Activated CD4-positive, alpha-beta T cell treated with anti-CD3 and anti-CD28 coated beads, Interleukin-2, amount 50 U/mL, for 4 hours (primary cell): ENCODE measurements around the gene GGT1.
A peak's percentile ranks its signal among the peaks of the same experiment; 100 is the strongest.
"Not testable (repeated sequence)": the region's sequence is repeated elsewhere in the genome, so short reads cannot be mapped to it uniquely, and the experiment has no call there.

Experiments
- DNase-seq, 2 experiments: peaks; one replicate each; pipeline ENCODE4 v3.0.0-alpha.2; 2020

Gene GGT1

DNA sequence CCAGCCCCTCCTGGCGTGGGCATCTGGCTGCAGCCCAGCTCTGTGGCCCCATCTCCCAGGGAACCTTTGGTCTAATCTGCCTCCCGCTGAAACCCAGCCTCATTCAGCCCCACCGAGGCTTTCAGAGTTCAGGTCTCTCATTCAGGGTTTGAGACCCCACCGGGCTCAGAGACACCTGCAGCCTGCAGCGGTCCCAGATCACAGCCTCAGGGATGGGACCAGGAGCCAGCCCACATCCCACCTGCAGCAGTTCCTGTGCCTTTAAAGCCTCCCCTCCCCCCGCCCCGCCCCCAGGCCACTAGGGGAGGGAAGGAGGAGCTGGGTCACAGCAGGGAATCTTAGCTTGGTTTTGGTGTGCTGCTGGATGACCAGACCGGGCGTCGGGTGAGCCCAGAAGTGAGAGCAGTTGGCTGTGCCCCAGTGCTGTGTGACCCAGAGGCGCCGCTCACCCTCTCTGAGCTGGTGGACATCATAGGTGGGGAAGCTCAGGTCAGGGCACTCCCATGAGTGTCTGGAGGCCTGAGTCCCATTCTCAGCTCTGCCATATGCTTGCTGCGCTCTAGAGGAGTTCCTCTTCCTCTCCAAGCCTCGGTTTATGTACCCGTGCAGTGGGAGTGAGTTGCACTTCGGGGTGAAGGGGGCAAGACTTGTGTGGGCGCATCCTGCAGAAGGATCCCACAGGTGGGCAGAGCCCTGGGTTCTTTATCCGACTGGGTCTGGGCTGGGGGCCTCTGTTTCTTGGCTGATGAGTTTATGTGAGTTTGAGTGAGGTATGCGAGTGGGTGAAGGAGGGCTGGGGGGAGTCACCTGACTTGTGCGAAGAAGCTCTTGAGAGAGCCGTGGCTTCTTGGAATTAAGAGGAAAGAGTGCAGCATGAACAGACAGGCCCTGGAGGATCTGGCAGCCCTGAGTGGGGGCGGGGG is at the start of gene GGT1:
Gene GGT1, plus strand, starts transcription at position 347 of the 923 bp plus-strand sequence. CDS start 7,889 bp downstream, outside the sequence.
- DNase-seq, result not testable (repeated sequence)

GRCh38 chr22:24553597-24554312 is 49.2 kb upstream of the GGT1 start:
- DNase-seq, result no peak

GRCh38 chr22:24554313-24555164 is 48.5 kb upstream of the GGT1 start, which contains the start of gene GUCD1:
GUCD1 (minus strand) TSS chr22:24555138; CDS start chr22:24554991, 147 bp downstream.
- peak; percentile 11 to 29 for DNase-seq

- DNase-seq, result peak; percentile 100
These were observed 47.6 kb upstream of the GGT1 start, which contains the start of gene SNRPD3 for GRCh38 chr22:24555165-24556039. SNRPD3 (plus strand) TSS chr22:24555999; CDS start chr22:24557675, 1,676 bp downstream.

DNA sequence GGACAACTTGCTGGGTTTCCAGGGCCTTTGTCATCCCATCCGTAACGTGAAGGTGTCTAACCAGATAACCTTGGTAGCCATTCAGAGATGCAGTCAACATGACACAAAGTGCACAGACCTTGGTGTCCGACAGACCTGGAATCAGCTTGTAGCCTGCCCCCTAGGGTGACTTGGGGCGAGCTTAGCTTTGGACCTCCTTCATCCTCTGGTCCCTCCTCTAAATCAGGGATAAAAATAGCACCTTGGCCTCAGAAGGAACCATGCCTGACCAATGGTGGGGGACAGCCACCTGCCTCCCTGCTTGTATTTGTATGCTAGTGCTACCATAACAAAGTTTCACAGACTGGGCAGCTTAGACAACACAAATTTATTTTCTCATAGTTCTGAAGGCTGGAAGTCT is 43.5 kb upstream of the GGT1 start:
- no peak for DNase-seq

DNA sequence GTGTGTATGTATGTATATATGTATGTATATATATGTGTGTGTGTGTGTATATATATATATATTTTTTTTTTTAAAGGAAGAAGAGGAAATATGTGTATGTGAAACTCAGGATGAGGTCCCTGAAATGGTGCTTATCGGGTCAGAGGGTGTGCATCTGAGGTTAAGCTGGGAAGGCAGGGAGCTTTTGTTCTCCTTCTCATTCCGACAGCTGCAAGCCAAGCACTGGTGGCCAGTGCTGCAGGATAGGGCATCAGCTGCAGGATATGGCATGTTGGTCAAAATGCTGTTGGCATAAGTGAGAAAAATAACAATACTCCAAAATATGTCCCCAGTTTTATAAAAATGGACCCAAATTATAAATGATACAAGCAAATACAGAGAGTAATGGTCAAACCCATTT is 39.7 kb upstream of the GGT1 start:
- DNase-seq, result no peak

- DNase-seq, result no peak
These were observed 38.5 kb upstream of the GGT1 start for GRCh38 chr22:24564376-24565058.

GRCh38 chr22:24565077-24565476 is 37.9 kb upstream of the GGT1 start:
- no peak for DNase-seq

DNA sequence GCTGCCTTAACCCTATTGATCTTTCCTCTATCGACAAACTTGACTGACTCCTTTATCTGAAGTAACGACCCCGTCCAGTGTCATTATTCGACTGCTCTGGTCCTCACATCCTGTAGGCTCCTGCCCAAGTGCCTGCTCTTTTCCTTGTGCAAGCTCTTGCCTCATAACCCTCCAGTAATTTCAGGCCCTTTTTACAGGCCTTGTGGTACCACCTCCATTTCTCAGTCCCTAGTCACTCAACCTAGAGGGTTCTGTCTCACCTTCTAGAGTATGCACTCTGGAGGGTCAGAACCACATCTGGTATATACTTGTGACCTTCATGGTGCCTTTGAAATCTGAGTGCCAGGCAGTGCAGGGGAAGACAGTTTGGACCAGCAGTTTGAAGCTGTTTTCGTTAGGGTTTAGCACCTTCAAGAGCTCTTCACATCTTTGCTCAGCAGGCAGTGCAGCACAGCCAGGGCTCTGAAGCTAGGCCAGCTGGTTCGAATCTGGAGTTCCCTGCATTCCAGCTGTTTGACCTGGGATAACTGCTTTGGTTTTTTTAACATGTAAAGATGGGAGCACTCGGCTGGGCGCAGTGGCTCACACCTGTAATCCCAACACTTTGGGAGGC is 36.0 kb upstream of the GGT1 start:
- DNase-seq, result no peak

GRCh38 chr22:24567668-24568067 is 35.3 kb upstream of the GGT1 start:
- no peak for DNase-seq

- DNase-seq, result no peak
These were observed 31.7 kb upstream of the GGT1 start for GRCh38 chr22:24571266-24571665.

- DNase-seq, result no peak
These were observed 26.2 kb upstream of the GGT1 start for GRCh38 chr22:24576778-24577177.

DNA sequence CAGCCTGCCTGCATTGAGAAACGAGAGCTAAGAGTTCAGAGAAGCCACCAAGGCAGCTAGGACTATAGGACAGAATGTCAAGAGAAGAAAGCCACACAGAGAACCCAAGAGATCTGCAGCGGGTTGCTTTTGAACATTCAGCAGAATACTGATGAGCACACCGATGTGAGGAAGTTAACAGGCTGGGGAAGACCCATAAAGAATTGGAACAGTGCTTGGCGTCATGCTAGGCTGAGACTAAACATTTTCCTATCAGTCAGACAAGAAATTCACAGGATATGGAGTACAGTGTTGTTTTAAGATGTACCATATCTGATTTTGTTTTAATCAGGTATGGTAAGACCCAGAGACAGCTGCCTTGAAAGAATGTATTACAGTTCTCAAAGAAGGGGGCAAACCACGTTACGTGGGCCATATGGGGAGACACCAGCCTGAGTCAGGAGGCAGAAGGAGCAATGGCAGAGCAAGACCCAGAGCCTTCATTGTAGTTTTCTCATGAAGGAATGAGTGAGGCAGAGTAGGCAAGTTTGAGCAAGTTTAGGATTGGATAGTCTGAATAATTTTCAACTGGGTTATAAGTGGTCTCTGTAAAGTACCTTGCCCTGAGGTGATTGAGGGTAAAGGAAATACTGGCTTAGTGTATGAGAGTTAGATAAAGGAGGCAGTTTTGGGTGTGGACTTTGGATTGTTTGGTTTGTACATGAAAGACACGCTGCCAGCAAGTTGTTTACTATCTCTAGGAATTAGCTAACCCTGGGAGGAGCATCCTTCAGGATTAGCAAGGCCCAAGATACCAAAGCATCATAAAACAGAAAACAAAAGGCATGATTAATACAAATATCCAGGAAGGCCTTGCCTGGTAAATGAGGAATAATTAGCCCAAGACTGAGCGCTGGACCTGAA is 24.4 kb upstream of the GGT1 start:
- no peak for DNase-seq

DNA sequence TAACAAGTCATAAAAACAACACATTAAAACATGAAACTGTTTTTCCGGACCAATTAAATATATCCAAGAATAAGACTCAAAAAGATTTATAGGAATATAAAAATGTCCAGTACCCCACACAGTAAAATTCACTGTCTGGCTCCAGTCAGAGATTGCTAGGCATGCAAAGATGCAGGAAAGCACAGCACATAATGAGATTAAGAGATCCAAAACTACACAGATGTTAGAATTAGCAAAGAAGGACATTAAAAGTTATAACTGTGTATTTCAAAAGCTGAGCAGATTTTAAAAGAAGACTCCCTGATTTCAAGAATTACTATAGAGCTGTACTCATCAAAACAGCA is 23.8 kb upstream of the GGT1 start:
- DNase-seq, result no peak

GRCh38 chr22:24580276-24580675 is 22.7 kb upstream of the GGT1 start:
- no peak for DNase-seq

GRCh38 chr22:24582056-24582814 is 20.8 kb upstream of the GGT1 start:
- DNase-seq, result no peak

DNA sequence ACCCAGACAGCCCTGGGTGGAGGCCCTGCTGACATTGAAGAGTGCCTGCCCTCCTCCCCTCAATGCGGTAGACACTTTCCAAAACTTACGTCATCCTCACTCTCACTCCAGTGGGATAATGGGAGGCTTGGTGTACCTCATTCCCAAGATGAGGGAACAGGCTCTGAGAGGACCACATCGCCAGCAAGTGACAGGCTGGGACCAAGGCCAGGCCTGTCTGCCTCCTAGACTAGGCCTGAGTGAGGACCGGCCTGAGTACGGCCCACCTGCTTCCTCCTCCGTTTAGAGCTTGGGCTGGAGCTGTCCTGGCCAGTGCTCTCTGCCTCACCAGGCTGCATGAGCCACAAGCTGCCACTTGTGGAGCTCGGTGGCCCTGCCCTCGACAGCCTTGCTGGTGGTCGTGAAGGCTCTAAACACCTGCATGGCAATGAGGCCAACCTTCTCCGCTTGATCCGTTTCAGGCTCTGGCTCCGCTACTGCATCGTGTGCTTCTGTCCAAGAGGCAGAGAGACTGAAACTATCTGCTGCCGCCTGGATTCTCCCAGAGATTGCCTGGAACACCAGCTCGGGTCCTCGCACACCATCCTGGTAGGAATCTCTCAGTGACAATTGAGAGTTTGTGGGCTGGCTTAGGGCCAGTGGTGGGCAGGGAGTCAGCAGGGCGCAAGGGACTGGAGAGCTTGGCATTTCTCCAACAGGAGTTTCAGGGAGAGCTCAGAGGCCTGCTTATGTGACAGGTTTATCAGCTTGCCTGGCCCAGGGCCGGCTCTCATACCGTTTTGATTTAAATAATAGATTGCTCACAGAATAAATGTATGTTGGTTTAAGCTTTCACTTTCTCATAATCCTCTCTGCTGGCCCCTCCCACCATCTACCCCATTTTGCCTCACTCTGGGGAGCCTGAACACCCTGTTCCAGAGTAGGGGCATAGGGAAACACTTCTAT is 19.5 kb upstream of the GGT1 start:
- DNase-seq, result no peak
